ENCODE data around the gene CSPG5.

CSPG5 gene

DNA sequence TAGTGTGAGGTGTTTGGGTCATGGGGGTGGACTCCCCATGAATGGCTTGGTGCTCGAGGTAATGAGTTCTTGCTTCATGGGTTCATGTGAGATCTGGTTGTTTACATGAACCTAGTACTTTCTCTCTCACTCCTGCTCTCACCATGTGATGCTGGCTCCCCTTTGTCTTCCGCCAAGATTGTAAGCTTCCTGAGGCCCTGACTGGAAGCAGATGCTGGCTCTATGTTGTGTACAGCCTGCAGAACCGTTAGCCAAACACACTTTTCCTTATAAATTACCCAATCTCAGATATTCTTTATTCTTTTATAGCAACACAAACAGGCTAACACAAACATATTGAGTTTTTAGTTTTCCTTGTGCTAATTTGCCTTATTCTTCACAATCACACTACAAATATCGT, 3.2 kb upstream of the CSPG5 start:
- ChIA-PET POLR2A (no interaction called here), CTCF (no interaction called here)
- DNase-seq (ENCODE audit: extremely low spot score): no peak
- TF ChIP-seq, protein P1, sequence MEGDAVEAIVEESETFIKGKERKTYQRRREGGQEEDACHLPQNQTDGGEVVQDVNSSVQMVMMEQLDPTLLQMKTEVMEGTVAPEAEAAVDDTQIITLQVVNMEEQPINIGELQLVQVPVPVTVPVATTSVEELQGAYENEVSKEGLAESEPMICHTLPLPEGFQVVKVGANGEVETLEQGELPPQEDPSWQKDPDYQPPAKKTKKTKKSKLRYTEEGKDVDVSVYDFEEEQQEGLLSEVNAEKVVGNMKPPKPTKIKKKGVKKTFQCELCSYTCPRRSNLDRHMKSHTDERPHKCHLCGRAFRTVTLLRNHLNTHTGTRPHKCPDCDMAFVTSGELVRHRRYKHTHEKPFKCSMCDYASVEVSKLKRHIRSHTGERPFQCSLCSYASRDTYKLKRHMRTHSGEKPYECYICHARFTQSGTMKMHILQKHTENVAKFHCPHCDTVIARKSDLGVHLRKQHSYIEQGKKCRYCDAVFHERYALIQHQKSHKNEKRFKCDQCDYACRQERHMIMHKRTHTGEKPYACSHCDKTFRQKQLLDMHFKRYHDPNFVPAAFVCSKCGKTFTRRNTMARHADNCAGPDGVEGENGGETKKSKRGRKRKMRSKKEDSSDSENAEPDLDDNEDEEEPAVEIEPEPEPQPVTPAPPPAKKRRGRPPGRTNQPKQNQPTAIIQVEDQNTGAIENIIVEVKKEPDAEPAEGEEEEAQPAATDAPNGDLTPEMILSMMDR (IDR thresholded peaks at IDR 0.05; ENCODE audit: control extremely low read depth, extremely low read depth, low read depth, missing control alignments): no peak

DNA sequence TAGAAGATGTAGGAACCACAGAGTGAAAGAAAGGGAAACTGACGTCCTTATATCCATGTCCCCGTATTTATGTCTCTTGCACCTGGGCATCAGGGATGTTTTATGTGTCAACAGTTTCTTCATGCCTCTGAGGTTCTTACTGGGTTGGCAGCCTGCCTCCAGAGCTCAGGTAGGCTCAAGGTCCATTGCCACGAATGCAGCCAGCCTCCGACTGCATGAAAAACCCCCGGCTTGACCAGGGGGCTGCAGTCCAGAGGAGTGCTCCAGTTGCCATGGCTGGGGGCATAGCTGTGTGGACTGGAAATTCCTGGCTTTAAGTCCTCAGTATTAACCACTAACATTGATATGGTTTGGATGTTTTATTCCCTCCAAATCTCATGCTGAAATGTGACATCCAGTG, 2.8 kb upstream of the CSPG5 start:
- TF ChIP-seq, protein P1 (IDR thresholded peaks at IDR 0.05; ENCODE audit: control extremely low read depth, extremely low read depth, low read depth, missing control alignments): no peak
- DNase-seq (ENCODE audit: extremely low spot score): no peak
- ChIA-PET CTCF (no interaction called here), POLR2A (no interaction called here)

DNA sequence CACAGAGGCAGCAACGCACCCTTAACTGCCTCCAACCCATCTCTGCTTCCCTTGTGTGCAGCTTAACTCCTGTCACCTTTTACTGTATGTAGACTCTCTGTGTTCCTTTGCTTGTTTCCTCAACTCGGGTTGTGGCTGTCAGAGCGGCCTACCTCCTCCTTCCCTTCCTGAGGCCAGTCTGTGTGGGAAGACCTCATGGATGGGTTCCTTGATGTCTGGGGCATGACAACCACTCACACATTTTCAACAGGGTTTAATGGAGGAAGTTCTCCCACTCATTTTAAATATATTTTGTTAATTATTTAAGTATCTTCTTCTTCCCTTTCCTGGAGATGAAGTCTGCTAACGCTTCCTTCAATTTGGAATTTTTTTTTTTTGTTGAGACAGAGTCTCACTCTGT, 1.8 kb upstream of the CSPG5 start:
- POLR2A ChIA-PET: no interaction called here
- CTCF ChIA-PET: no interaction called here
- TF ChIP-seq, protein P1 (IDR thresholded peaks at IDR 0.05; ENCODE audit: control extremely low read depth, extremely low read depth, low read depth, missing control alignments): no peak
- no peak for DNase-seq (ENCODE audit: extremely low spot score)

DNA sequence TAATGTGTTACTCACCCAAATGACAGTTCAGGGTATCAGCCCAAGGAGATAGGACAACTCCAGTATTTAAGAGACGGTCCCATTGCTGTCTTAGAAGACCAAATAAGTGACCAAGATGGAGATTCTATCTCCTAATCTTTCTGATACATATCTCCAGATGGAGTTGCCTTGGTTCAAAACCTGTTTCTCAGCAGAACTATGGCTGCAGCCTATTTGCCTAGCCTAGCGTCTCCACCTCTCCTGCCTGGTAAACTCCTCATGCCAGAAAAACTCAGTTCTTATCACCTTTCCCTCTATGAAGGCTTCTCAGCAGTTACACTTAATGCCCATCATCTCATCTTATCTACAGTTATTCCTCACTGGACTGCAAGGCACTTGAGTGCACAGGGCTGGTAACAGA, 1.2 kb upstream of the CSPG5 start:
- ChIA-PET CTCF (no interaction called here), POLR2A (no interaction called here)
- TF ChIP-seq, protein P1 (IDR thresholded peaks at IDR 0.05; ENCODE audit: control extremely low read depth, extremely low read depth, low read depth, missing control alignments): no peak
- DNase-seq (ENCODE audit: extremely low spot score): no peak

DNA sequence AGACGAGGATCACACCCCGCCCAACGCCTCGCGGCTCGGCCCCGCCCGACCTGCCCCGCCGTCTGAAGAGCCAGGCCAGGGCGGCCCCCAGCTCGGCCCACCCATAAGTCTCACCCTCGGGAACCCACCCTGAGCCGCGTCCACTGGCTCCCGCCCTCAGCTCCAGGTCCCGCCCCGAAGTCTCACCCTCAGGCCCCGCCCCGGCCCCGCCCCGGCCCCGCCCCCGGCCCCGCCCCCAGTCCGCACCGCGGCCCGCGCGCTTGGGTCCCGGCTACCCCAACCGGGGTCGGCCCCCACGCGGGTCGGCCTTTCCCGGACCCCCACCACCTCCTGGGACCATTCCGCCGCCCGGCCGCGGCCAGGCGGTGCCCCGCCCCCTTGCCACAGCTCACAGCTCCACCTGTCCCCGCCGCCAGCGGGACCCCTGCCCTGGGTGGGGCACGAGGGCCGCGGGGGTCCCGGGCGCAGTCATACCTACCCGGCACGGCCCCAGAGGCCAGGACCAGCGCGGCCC, 489 bp downstream of the CSPG5 start:
- CTCF ChIA-PET: interaction anchor here (0.8 to 1.0 kb wide), 2 partner anchors 41 to 56 kb away, joined by 3 to 4 read pairs; no protein-coding TSS in a partner anchor
- TF ChIP-seq, protein P1 (IDR thresholded peaks at IDR 0.05; ENCODE audit: control extremely low read depth, extremely low read depth, low read depth, missing control alignments): no peak
- POLR2A ChIA-PET: no interaction called here
- DNase-seq (ENCODE audit: extremely low spot score): peak; percentile 87

DNA sequence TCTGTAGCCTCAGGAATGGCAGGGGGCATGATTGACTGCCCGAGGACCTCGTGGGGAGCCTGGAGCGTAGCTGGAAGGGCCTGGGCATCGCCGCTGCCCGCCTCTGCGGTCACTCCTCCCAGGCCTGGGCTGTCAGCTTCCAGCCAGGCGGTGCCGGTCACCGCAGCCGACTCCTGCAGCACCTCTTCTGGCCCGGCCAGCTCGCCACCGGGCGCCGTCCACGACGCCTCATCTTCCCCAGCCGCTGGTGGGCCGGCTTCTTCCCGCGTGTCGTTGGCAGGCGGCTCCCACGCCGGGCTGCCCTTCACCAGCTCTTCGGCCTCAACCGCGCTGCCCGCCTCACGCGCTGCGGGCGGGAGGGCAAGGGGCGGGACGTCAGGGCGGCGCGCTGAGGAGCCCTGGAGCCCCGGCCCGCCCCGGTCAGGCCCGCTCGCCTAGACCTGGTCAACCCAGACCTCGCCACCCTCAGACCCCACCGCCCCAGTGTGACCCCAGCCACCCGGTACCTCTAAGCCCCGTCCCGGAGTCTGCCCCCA, 1.0 kb downstream of the CSPG5 start:
- ChIA-PET CTCF (interaction anchor here (0.8 to 1.0 kb wide), 4 partner anchors 12 to 248 kb away, joined by 3 to 4 read pairs (median 4); no protein-coding TSS in a partner anchor), POLR2A (no interaction called here)
- TF ChIP-seq, protein P1 (IDR thresholded peaks at IDR 0.05; ENCODE audit: control extremely low read depth, extremely low read depth, low read depth, missing control alignments): no peak
- peak; percentile 33 for DNase-seq (ENCODE audit: extremely low spot score)

All from GM10248 (cell line).